HL-60/S4 treated with phorbol 12-myristate 13-acetate at 8.2 ng/mL for 4 days and 3 days (cell line): Measurements from ENCODE around the gene TRMT2A.
"Not testable (repeated sequence)": the region's sequence is repeated elsewhere in the genome, so short reads cannot be mapped to it uniquely, and the experiment has no call there.

ENCODE experiments used
- in situ Hi-C: fragments of 300-500 bp; cut with MboI; formaldehyde crosslinking; loops from 2 replicates; pipeline ENCODE4 v1.15.0; 2022; ENCODE audit warnings: low sequenced_read_pairs

The TRMT2A gene

GRCh38 chr22:20089226-20089976, 27.6 kb downstream of the TRMT2A start:
- in situ Hi-C loops = no loop called here

GRCh38 chr22:20088263-20088648, 28.8 kb downstream of the TRMT2A start:
- in situ Hi-C loops = no loop called here

- in situ Hi-C loops = no loop called here
These were observed 29.4 kb downstream of the TRMT2A start for GRCh38 chr22:20087319-20088262.

- in situ Hi-C loops = no loop called here
These were observed 30.3 kb downstream of the TRMT2A start for GRCh38 chr22:20086763-20087162.

GRCh38 chr22:20086101-20086599, 30.9 kb downstream of the TRMT2A start:
- in situ Hi-C loops = no loop called here

- in situ Hi-C loops = no loop called here
These were observed 31.4 kb downstream of the TRMT2A start for GRCh38 chr22:20085651-20086050.

- in situ Hi-C loops = no loop called here
These were observed 32.2 kb downstream of the TRMT2A start for GRCh38 chr22:20084547-20085413.

GRCh38 chr22:20083891-20084546, 33.0 kb downstream of the TRMT2A start:
- in situ Hi-C loops = no loop called here

- in situ Hi-C loops = no loop called here
These were observed 33.7 kb downstream of the TRMT2A start for GRCh38 chr22:20083157-20083890.

GRCh38 chr22:20080776-20081654, 36.0 kb downstream of the TRMT2A start:
- in situ Hi-C loops = no loop called here

- in situ Hi-C loops = no loop called here
These were observed 36.6 kb downstream of the TRMT2A start for GRCh38 chr22:20080445-20080775.

GRCh38 chr22:20079745-20080444, 37.1 kb downstream of the TRMT2A start, which contains the start of gene DGCR8:
Gene DGCR8 (plus strand): TSS chr22:20080241. CDS start chr22:20085964, 5,723 bp downstream.
- in situ Hi-C loops = no loop called here

- in situ Hi-C loops = no loop called here
These were observed 40.3 kb downstream of the TRMT2A start for GRCh38 chr22:20076627-20077172.

GRCh38 chr22:20071524-20071972, 45.5 kb downstream of the TRMT2A start:
- in situ Hi-C loops = no loop called here

GRCh38 chr22:20069331-20070042, 47.5 kb downstream of the TRMT2A start:
- in situ Hi-C loops = no loop called here

GRCh38 chr22:20068640-20069039, 48.4 kb downstream of the TRMT2A start:
- in situ Hi-C loops = no loop called here

GRCh38 chr22:20067384-20067682, 49.7 kb downstream of the TRMT2A start:
- in situ Hi-C loops = not testable (repeated sequence)
